Hematopoietic multipotent progenitor cell treated with erythropoietin and hydrocortisone succinate and interleukin-3 and kit ligand, for 15 days (in vitro differentiated cells): ENCODE data around the gene CNTNAP3B.
"Not testable (repeated sequence)": the region's sequence is repeated elsewhere in the genome, so short reads cannot be mapped to it uniquely, and the experiment has no call there.

Source experiments
- DNase-seq: peaks from one replicate; pipeline ENCODE4 v3.0.0-alpha.2; 2015; ENCODE audit warnings: low spot score

Gene CNTNAP3B

DNA sequence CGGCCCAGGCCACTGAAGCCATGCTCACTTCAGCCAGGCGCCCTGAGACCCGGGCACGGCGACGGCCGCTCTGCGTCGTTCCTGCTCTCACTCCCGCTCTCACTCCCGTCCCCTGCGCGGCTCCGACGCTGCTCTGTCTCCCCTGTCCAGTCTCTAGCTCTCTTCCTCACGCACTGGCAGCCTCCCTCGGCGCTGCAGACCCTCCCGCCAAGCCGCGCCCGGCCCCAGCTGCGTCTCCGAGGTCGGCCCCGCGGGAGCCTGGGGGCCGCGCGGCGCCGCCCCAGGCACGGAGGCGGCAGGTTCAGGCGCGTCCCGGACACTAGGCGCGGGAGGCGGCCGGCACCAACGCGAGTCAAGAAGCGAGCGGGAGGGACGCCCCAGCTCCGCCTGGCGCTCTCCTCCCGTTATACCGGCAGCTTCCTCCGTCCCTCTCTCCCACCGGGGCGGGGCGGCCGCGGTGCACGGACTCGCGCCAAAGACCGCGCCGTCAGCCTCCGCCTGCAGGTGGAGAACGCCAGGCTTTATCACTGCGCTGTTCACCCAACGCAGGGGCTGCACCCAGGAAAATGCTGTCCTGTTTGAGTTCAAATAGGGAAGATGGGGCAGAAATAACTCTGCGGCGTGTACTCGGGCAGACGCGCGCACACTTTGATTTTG lies at the start of gene CNTNAP3B:
CNTNAP3B (minus strand) TSS at position 354 of the 657 bp plus-strand sequence; CDS start at position 22, 332 bp downstream.
- not testable (repeated sequence) for DNase-seq

DNA sequence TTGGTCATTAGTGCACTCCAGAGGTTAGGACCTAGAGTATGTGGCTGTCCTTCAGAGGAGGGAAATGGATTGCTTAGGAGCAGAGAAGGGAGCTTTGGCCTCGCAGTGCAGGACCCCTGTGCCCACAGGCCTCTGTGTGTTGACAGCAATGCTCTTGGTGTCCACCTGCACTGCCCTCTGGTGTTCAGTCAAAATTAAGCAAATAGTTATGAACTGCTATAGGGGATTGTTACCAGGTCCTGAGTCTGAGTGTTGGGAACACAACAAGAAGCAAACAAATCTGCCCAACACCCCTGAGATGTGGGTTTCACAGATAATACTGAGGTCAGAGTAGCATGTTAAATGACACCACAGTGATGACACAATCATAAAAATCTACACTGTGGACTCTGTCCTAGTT lies 31.1 kb upstream of the CNTNAP3B start:
- not testable (repeated sequence) for DNase-seq

DNA sequence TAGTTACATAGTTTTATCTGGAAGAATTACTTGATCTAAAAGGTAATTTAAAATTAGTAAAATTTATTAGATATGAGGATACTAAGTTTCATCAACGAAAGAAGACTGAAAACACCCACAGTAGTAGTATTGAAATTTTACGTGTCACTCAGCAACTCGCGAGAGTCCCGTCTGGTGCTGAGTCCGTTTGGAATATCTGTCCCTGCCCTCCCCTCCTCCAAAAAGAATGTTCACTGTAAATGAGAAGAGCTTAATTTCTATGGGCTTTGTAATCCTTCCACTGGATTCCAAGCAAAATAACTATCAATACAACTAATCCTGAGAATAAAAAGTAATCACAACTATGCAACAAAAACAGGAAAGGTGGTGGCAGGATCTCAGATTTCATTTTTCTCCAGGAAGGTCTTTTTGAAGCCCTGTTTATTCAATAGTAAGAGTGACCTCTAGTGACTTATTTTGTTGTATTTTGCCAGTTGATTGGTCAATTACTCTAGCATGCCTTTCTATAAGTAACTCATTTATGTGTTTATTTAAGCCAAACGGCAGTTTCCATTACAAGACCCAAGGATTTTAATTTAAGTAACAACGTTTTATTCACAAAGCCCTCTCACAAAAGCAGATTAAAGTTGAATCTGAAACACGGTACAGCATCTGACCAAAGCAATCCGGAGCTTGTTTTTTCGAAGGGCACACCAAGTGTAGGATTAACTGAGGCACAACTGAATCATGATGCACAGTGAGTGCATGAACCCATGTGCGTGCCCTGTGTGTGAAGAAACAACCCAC lies 2.0 kb downstream of the CNTNAP3B start:
- not testable (repeated sequence) for DNase-seq

DNA sequence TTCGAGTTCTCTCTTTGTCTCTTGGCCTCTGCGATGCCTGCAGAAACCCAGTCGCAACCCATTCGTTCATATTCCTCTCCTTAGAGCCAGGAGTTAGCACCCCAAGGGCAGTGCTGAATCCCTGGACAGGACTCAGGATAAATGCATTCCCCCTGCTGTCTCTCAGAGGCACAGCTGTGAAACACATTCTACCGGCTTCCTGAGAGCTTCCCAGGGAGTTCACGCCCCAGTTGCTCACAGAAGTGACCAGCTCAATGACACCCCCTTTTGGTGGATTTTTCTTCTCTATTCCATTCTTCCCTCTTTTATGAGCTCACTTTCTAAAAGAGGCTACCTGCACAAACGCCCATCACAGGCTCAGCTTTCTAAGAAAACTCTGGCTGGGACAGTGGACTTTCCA lies 8.2 kb downstream of the CNTNAP3B start:
- not testable (repeated sequence) for DNase-seq

DNA sequence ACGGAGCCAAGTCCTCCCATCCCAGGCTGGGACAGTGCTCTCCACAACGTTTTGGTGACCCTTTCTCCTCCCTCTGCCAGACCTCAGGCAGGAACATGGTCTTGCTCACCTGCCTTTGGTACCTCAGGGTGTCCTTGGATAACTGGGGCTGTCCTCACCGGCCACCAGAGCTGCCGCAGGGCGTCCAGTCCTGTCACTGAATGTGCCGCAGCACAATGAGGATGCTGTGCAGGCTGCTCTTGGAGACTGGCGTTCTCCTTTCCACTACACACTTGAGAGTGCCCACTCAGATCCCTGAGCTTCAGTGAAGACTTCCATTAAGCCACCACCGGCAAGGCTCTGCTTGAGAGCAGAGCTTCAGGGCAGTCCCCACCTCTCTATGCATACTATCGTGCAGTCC lies 33.3 kb downstream of the CNTNAP3B start:
- DNase-seq, result not testable (repeated sequence)

DNA sequence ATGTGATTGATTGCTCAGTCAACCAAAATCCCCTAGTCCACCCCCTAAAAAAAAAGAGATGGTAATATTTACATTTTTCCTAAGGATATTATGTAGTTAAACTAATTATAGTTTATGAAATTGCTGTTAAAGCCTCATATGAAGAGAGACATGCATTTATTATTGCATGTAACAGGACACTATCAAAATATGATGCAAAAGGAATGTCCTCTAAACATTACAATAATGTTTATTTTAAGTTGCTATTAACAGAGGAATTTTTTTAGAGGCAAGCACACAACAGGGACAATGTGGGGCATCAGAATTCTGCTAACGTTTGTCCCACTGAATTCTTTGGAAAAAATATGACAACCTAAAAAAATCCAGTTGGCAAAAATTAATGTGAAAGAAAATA lies 44.7 kb downstream of the CNTNAP3B start:
- not testable (repeated sequence) for DNase-seq

DNA sequence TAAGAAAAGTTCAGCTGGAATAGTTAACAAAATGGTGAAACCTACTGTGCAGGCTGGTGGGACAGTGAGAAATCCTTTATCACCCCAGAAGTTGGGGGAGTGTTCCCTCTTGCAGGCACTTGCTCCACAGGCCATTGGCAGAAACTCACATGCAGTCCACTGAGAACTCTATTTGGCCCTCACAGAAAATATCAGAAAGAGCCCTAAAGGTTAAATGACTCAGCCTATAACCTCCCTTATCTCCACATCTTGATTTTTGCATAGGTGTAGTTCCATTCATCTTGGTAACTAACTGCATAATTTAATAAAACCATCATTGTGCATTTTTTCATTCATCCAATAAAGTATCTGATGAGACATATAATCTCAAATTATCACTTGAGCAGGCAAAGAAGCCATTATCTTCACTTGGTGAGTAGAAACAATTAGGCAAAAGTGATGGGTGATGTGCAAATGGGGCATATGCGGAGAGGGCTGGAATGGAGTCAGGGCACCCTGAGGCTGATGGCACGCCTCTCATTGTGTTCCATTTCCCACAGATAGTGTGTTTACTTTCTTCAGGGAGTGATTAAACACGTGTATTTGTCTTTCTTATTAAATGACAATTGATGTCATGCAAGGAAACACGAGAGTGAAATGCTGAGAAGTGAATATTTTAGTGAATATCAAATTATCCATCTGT lies 45.2 kb downstream of the CNTNAP3B start:
- DNase-seq, result not testable (repeated sequence)

DNA sequence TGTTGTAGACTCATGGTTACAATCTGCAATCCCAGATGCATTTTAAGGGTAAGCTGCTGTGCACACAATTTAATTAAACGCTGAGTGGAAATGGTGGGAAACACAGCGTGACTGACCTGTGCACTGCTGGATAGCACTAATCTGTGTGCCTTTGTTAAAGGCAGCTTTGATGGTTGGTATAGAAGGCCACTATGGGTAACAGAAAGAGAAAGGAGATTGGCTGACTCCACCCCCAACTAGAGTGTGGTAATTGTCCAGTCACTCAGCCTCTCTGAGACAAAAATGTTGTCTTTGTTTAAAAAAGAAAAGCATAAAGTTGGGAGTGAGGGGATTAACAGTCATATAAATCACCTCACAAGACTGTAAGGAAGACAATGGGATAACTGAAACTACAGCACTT lies 48.9 kb downstream of the CNTNAP3B start:
- not testable (repeated sequence) for DNase-seq

DNA sequence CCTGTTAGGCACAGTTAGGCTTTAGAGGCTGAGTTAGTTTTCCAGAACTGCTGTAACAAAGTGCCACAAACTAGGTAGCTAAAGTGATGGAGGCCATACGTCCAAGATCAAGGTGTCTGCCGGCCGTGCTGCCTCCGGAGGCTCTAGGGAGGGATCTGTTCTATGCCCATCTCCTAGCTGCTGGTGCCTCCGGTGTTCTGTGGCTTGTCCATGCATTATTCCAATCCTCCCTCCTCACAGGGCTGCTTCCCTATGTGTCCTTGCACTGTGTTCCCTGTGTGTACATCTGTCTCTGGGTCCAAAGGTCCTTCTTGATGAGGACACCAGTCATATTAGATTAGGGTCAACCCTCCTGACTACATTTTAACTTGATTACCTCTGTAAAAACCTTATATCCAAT lies 54.4 kb downstream of the CNTNAP3B start:
- DNase-seq, result not testable (repeated sequence)

DNA sequence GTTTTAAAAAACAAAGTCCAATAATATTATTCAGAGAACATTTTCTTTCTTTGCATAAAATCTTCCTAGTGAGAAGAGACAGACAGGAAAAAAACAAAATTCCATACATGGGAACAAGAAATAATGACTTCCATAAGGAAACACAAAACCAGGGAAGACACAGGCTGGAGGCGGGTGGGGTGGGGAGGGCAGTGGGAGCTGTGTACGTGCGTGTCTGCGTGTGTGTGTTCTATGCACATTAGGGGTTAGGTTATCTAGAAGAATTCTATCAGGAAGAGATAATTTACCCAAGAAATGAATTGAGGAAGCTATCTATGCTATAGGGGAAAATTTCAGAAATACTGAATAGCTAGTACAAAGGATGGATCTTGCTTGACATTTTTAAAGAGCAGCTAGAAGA lies 58.2 kb downstream of the CNTNAP3B start:
- DNase-seq, result not testable (repeated sequence)

DNA sequence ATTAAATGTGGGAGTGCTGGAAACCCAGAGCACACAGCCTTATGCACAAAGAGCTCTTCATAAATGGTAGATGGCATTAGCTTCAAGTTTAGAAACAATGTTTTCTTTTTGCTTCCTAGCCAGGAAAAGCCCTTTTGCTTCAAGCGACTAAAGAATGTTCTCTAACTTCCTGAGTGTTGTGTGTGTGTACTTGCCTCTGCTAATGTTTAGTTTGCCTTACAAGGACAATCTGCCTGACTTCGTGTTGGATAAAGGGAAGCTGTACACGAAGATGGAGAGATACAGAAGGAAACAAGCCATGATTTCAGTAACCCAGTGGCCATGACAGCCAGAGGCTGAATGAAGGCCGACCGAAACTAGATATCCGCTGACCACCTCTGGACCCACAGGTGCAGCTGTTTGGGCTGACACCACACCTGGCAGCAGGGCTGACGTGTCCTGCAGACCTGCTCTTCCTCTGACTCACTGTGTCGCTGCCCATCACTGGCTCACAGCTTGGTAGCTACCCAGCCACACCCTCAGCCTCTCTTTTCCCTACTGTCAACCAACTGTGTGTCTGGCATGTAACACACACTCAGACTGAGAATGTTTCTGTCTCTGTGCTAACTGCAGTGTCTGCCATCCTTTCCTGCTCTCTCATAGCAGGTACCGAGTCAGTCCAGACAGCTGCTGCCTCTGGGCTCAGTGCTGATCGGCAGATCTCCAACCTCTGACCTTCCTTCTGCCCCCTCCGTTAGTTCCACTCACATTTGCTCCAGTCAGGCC lies 59.0 kb downstream of the CNTNAP3B start:
- DNase-seq, result not testable (repeated sequence)

DNA sequence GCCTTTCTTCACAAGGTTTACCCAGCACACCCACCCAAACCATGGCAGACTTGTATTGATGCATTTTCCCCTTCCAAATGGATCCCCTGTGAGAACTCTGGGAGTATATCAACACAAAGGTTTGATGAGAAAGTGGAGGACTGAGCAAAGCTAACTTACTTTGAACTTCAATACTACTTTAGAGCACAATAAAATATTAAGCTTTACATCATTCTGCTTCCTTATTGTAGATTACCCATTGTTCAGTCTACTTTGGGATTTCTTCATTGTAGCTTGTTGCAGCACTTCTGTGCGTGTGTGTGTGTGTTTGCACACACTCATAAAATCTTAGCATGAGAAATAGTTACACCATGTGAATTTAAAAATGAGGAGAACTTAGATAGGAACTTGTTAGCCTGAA lies 75.4 kb downstream of the CNTNAP3B start:
- DNase-seq, result not testable (repeated sequence)

DNA sequence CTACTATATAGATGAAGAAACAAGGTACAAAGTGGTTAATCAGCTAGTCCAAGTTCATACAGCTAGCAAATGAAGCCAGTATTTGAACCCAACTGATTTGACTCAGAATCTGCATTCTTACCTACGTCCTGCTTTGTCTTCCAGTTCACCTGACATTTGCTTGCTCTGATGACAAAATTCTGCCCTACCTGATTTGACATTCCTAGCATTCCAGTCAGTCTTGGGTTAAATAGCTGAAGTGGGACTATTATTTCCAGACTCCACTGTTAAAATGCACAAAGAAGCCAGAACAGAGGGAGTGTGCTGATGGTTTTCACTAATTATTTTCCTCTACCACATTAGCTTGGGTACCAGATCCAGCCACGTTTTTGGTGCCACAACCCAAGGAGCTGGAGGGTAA lies 78.5 kb downstream of the CNTNAP3B start:
- DNase-seq, result not testable (repeated sequence)

DNA sequence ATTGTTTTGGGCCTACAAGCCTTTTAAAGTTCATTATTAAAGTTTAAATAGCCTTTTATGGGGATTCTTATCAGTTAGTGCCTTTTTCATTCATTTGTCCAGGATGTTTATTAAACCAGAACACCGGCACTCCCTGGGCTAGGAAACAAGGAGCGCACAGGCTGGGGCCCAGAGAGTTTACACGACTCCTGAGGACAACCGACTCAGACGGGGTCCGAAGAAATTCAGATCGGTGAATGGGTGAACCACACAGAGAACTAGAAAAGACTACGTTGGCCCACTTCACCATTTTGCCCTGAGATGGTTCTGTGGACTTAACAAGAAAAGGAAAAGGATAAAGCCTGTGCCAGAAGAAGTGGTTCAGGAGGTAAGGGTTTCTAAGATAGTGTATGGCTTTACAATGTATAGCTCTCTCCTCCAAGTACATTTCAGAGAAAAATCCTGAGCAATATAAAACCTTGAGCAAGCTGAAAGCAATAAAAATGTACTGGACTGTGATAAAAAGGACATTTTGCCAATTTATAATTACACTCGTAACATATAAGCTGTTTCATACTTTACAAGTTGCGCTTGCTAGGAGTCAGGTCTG lies 84.7 kb downstream of the CNTNAP3B start:
- DNase-seq, result not testable (repeated sequence)

DNA sequence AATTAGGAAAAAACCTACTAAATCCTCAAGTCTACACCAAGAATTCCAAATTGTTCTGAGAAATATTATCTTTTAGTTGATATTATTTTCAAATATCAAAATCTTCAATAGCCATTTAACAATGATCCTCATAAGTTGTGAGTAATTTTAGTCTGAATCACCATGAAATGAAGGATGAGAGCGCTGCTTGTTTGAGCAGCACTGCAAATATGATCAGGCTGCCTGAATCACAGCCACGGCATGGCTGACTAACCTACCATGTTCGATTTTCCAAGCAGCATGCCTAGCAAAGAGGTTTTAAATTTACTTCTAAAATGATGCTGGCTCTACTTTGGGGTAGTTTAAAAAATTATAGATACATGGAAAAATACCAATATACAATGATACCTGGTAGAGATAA lies 95.7 kb downstream of the CNTNAP3B start:
- not testable (repeated sequence) for DNase-seq

DNA sequence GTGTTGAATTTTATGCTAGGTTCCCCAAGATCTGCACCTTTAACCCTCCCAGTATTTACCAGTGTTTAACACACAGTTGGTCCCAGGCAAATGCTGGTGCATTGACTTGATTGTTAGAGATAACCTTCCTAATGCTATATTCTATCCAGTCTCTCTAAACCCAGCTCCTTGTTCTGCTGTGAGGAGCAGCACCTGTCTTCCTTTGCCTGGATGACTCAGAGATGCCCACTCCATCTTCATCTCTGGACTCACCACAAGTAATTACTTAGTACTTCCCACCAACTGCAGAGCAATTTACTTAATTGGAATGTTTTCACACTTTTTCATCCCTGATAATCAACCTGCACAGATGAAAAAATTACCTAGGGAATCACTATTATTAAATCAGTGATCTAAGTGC lies 108.6 kb downstream of the CNTNAP3B start:
- DNase-seq, result not testable (repeated sequence)

DNA sequence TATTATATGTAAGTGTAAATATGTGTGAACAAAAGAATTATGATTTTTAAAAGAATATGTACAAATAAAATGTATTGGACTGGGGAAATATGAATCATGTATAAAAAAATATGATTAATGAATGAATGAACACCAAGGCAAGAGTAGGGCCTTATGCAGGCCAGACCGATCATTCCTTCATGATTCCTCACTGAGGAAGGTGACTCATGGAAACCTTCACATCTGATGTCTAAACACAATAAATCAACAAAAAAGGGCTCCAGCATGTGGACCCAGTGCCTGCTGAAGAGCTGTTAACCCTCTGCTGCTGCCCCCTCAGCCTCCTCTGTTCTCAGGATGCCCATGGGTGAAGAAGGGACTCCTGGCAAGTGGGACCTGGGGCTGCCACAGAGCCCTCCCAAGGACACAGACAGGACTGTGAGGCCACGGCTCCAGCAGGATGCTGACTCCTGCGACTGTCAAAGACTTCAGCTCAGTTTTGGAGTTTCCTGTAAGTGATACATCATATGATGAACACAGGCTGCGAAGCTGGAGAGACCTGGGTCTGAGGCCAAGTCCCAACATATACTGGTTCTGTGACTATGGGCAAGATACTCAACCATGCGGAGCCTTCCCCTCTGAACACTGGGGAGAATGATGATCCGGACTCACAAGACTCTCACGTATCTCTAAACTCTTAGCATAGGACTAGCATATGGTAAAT lies 110.9 kb downstream of the CNTNAP3B start:
- DNase-seq, result not testable (repeated sequence)

DNA sequence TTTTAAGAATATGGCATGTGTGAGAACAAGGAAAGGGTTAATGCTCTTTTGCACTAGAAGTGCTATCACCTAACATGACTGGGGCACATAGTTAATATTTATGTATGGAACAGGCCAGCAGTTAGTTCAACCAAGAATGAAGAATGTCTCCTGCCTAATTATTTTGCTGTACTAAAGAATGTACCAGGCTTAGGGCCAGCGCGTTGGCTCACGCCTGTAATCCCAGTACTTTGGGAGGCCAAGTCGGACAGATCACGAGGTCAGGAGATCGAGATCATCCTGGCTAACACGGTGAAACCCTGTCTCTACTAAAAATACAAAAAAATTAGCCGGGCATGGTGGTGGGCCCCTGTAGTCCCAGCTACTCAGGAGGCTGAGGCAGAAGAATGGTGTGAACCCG lies 114.9 kb downstream of the CNTNAP3B start:
- DNase-seq, result not testable (repeated sequence)

DNA sequence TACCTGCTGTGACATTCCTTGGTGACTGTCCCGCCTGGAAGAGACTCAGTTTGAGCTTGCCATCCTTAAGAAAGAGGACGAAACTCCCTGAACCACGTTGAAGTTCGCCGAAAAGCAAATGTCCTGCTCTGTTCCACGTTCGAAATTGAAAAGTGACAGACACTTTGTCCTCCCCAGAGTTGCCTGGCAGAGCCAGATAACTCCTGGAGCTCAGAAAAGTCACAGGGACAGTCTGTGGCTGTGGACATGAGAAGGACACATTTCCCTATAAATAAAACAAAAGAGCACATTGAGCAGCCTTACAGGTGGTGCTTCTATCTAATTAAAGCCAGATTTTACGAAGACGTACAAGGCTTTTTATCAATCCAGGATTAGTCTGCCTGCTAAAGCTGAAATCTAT lies 137.6 kb downstream of the CNTNAP3B start:
- not testable (repeated sequence) for DNase-seq

DNA sequence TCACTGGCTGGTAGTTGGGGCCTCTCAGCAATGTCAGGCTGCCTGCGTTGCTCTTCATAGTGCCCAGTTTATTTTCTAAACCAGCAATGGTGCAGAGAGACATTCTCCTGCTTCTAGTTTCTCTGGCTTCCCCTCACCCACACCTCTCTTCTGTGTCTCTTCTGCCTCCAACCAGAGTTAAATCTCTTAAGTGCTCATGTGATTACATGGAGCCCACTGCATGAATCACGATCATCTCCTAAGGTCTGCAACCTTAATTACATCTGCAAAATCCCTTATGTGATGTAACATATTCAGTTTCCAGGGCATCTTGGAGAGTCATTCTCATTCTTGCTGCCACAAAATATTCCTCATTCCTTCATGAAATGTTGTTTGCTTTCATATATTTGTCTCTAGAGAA lies 149.0 kb downstream of the CNTNAP3B start:
- not testable (repeated sequence) for DNase-seq
